IMR-90 (cell line): ENCODE measurements around the gene CFAP299.
A peak's percentile ranks its signal among the peaks of the same experiment; 100 is the strongest.

Source experiments
- CTCF ChIP-seq: conservative IDR thresholded peaks from 2 replicates; pipeline ENCODE4 v1.5.1; 2012; ENCODE audit warnings: mild to moderate bottlenecking, low read depth, low read length, improper control_type of control experiment
- FOS ChIP-seq: fragments of 150-350 bp; IDR thresholded peaks from 2 replicates; pipeline ENCODE4 v1.6.1; 2016; ENCODE audit warnings: low read depth, low read length
- MAFK ChIP-seq: IDR thresholded peaks from 2 replicates; pipeline ENCODE4 v1.6.1; 2012; ENCODE audit warnings: low read depth, low read length, improper control_type of control experiment
- MAZ ChIP-seq: IDR thresholded peaks from 2 replicates; pipeline ENCODE4 v1.6.1; 2012; ENCODE audit warnings: low read depth, mild to moderate bottlenecking, low read length, improper control_type of control experiment, moderate library complexity, borderline replicate concordance
- NFE2L2 ChIP-seq: fragments of 150-350 bp; IDR thresholded peaks from 2 replicates; pipeline ENCODE4 v1.6.1; 2016; ENCODE audit warnings: low read depth, mild to moderate bottlenecking, low read length
- POLR2A ChIP-seq: IDR thresholded peaks from 2 replicates; pipeline ENCODE4 v1.6.1; 2012; ENCODE audit warnings: mild to moderate bottlenecking, low read depth, low read length
- RAD21 ChIP-seq: IDR thresholded peaks from 2 replicates; pipeline ENCODE4 v1.6.1; 2012; ENCODE audit warnings: low read length, improper control_type of control experiment
- RCOR1 ChIP-seq: IDR thresholded peaks from 2 replicates; pipeline ENCODE4 v1.6.1; 2012; ENCODE audit warnings: mild to moderate bottlenecking, low read length, improper control_type of control experiment; ENCODE audit not compliant: insufficient replicate concordance
- RFX5 ChIP-seq: IDR thresholded peaks from 2 replicates; pipeline ENCODE4 v1.8.0; 2012; ENCODE audit warnings: low read depth, mild to moderate bottlenecking, low read length, moderate library complexity
- SMC3 ChIP-seq: fragments of 150-350 bp; IDR thresholded peaks from 2 replicates; pipeline ENCODE4 v1.6.1; 2016; ENCODE audit warnings: low read depth, mild to moderate bottlenecking, antibody characterized with exemption, low read length, moderate library complexity

- TF ChIP-seq SMC3 = peak; percentile 95
- TF ChIP-seq FOS = no peak
- peak; percentile 91 for TF ChIP-seq CTCF
- no peak for TF ChIP-seq MAFK
- no peak for TF ChIP-seq MAZ
- TF ChIP-seq POLR2A = no peak
- TF ChIP-seq RFX5 = no peak
- TF ChIP-seq RAD21 = peak; percentile 92
- no peak for TF ChIP-seq NFE2L2
- TF ChIP-seq RCOR1 = no peak
These were observed 30.4 kb downstream of the CFAP299 start for GRCh38 chr4:80365928-80366327.
